Activated T-cell treated with anti-CD3 and anti-CD28 coated beads for 48 hours (primary cell): ENCODE measurements around the gene GPR15LG.
A peak's percentile ranks its signal among the peaks of the same experiment; 100 is the strongest.

Experiments used
- DNase-seq: peaks from one replicate; pipeline ENCODE4 v3.0.0-alpha.2; 2020; ENCODE audit warnings: low read depth

The GPR15LG gene

DNA sequence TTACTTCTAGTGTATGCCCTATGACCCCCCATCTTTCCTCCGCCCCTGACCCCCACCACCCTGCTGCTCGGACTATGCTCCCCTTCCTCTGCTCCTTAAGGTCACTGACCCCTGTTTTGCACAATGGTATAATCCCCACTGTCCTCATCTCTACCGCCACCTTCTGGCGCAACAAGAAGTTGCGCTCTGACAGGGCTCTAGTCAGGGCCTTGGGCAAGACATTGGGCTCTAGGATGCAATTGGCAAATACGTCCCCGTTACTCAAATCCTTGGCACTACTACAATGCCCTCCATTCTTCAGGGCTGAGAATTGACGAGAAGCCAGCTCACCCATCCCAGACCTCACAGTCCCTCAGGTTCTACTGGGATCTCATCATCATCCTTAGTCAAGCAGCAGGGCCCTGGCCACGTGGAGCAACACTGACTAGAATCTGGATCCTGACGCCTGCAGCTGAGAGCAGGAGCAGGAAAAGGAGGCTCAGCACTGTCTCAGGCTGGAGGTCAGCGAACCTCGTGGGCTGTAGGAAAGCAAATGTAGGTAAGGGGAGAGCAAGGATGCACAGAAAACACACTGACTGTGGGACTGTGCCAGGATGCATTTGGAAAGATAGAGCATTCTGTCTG, 41.1 kb downstream of the GPR15LG start:
- DNase-seq, result peak; percentile 34

DNA sequence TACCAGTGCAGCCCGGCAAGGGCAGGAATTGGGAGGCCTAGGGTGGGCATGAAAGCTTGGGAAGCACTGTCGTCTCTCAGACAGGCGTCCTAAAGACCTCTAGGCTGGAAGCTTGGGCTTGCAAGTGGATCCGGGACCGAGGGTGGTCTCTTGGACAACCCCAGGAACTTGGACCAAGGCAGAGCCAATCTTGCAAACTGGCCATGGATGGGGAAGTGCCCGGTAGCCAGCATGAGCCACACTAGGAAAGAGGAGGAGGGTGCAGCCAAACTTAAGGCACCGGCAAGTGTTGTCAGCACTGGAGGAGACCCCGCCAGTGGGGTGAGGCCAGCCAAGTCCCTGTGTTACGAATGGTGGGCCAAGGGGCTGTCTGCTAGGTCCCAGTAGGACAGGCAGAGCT, 43.2 kb downstream of the GPR15LG start:
- no peak for DNase-seq

DNA sequence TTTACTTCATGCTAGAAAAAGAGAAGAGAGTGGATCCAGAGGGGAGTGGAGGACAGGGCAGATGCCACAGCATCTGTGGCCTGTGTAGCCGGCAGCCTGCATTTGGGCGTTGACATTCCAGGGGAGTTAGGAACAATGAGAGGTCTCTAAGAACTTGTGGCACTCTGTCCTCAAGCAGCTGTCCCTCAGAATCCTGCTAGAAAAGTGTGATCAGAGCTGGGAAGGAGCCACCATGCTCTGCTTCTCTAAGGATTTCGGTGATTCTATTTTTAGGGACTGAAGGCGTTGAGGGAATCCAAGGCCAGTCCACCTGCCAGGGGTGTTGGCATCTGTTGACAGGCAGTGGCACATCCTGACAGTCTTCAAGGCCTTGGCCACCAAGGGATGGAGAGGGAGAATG, 44.1 kb downstream of the GPR15LG start:
- no peak for DNase-seq

DNA sequence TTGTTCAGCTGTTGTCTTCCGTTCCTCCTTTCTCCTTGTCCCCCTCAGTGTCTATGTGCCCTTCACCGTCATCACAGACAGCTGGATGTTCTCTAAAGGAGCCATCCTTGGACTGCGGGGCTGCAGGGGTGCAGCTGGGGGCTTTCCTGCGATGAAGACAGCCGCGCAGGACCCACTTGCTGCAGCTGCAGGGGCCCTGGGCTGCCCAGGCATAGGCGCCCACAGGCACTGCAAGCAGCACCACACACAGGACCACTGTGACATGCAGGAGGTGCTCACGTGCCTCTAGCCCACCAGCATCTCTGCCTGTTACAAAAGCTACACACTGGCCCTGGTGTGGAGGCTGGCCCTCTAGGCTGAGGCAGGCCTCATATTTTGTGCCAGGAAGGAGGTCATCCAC, 48.3 kb downstream of the GPR15LG start:
- no peak for DNase-seq

DNA sequence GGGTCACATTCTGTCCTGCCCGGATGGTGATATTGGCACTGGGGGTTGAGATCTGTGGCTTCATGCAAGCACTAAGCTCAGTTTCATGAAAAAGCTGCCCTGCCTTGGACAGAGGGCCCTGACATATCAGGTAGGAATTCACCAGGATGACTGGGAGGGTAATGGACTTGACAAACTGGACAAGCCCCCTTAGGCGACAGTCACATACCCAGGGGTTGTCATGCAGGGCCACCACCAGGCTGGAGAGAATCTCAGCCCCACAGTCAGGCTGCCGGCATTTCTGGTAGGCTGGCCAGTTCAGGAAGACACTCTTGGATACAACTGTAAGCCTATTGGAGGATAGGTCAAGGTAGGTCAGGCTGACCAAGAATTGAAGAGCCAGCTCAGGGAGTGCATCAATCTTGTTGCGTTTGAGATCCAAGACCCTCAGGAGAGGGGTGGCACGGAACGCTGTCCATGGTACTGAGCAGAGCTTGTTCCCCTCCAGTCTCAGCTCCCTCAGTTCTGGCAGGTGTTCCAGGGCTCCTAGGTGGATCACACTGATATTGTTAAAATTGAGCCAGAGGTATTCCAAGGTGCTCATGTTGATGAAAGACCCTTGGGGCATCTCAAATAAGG, 50.9 kb downstream of the GPR15LG start:
- no peak for DNase-seq

DNA sequence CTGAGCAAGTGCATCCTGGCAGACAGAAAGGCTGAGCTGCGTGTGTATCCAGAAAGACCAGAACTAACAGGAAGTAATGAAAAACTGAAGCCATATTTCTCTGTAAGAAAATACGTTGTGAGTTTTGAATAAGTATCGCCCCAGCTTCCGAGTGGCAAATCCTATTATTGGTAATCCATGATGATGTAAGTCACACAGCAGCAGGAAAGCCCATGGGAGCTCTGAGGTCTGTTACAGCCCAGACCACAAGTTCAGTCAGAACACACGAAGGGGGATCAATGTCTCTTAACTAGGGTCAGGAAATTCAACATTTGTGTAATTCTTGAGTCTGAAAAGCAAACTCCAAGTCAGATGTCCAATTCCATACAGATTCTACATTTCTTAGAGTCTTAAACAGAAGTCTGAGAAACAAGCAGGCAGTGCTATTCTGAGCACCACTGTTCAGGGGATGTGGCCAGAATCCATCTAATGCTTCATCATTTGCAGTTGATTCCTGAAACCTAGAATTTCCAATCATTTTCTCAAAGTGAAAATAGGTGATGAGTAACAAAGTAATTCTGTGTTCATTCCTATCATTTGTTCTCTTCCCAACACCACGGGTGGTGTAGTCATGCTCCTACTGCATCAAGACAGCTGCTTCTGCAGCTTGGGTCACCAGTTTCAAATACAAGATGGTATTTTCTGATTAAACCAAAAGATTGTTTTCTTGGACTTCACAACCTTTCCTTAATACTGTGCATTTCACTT, 52.0 kb downstream of the GPR15LG start, which contains the start of gene LRIT2:
Gene LRIT2, minus strand, starts transcription at position 118 of the 747 bp plus-strand sequence. Its CDS starts 24 bp downstream, at position 94.
- no peak for DNase-seq

DNA sequence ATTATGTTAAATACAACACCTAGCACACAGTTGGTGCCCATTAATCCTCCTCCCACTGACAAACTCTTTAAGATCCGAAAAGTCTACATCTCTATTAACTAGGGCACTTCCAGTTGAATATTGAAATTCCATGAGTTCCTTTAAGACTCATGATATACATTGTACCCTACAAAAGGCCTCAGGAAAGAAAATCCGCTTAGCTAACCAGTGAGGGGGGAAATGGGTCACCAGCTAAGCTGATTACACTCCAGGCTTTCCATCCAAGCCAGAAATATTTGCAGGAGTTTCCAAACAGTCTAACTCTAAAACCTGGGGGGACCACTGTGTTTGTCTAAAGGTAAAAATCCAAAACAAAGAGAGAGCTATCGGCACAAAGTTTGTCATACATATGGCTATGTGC, 53.0 kb downstream of the GPR15LG start:
- DNase-seq, result no peak

DNA sequence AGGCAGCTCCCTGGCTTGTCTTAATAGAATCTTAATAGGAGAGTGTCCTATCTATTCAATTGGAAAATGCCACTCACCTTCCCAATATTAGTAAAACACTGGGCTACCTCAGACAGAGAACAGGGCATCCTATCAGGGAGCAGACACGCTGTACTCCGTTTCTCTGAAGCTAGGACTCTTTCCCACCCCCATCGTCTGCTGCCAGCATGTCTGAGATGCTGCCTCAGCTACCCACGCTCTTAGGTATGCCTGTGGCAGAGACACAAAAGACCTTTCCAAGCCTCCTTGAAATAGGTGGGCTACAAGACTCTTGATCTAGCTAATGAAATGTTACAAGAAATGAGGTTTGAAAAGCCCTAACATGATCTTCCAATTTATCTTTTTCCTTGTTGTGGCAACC, 54.2 kb downstream of the GPR15LG start:
- DNase-seq, result no peak

DNA sequence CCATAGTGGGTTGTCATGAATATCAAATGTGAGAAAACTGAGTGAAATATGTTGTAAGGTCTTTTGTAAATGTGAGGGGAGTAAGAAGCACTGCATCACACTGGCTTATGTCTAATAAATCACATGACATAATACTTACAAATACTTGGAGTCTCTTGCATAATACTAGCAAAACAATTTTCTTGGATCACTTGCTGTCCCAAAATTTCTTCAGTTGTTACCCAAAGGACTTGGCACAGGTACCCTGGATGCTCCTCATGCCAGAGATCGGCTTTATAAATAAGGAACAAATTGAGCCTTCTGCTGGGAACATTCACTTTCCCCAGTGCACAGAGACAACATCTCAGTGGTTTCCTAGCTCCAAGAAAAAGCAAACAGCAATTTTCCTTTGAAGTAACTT, 56.8 kb downstream of the GPR15LG start:
- DNase-seq, result no peak

DNA sequence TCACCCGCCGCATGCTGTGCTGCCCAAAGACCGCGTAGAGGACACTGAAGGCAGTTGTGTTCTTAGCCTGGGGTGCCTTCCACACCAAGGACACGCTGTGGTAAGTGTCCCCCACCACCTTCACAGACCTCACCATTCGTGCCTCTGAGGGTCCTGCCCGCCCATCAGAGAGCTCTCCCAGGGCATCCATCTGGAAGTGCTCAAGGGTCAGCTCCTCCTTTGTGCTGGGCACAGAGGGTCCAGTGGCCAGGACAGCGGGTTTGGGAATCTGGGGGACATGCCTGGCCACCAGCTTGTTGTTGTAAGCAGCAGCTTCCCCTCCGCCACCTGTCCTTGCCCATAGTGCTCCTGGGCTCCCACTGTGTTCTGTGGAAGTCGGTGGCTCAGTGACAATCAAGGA, 58.8 kb downstream of the GPR15LG start:
- DNase-seq, result no peak

DNA sequence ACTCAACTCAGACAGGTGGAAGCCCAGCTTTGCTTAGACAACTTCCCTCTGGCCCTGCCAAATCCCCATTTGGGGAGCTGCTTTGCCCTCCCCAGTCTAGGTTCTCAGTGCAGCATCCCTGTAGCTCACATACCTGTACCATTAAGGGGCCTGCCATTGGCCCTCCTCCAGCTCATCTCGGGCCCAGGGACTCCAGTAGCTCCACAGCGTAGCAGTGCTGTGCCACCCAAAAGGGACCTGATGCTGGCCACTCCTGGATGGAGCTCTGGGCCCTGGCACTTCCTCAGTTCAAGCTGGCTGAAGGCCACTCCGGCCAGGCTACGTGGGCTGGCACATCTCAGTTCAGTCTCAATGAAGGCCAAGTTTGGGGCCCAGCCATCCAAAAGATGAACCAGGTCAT, 60.3 kb downstream of the GPR15LG start:
- no peak for DNase-seq

DNA sequence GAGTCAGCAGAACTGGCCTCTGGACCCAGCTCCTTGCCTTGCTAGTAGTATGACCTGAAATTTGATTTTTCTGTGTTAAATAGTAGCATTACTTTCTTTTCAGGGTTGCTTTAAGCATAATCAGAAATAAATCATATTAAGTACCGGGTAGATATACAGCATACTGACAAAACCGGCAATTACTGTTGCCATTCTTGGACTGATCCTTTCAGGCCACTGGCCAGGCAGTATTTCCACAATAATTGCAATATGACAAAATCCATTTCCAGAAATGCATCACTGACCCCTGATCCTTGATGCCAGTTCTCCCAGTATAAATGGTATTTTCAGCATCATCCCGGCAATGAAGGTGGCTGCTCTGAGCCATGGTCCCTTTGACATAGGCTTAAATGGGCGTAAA, 60.9 kb downstream of the GPR15LG start:
- DNase-seq, result no peak
